Osteocyte (in vitro differentiated cells): ENCODE measurements around the gene ANKRD13A. TPM values are rescaled to one million over a fixed set of nuclear protein-coding genes. Genes with fewer than 3 reads are reported as not detected.

Source experiments
- DNase-seq: peaks from one replicate; pipeline ENCODE4 v3.0.0; 2021; ENCODE audit warnings: mixed read lengths; ENCODE audit not compliant: unreplicated experiment; ENCODE audit errors: extremely low spot score
- H3K27ac Mint-ChIP-seq: one replicate; pipeline ENCODE4 v1.8.0; 2021; ENCODE audit warnings: mild to moderate bottlenecking, mixed read lengths; ENCODE audit not compliant: unreplicated experiment
- H3K27me3 Mint-ChIP-seq: one replicate; pipeline ENCODE4 v1.8.0; 2021; ENCODE audit warnings: mixed read lengths; ENCODE audit not compliant: unreplicated experiment
- H3K36me3 Mint-ChIP-seq: one replicate; pipeline ENCODE4 v1.8.0; 2021; ENCODE audit warnings: mixed read lengths; ENCODE audit not compliant: unreplicated experiment
- H3K4me1 Mint-ChIP-seq: one replicate; pipeline ENCODE4 v1.8.0; 2021; ENCODE audit warnings: mixed read lengths; ENCODE audit not compliant: unreplicated experiment
- H3K4me3 Mint-ChIP-seq: one replicate; pipeline ENCODE4 v1.8.0; 2021; ENCODE audit warnings: mild to moderate bottlenecking, moderate library complexity, mixed read lengths; ENCODE audit not compliant: unreplicated experiment
- H3K9me3 Mint-ChIP-seq: one replicate; pipeline ENCODE4 v1.8.0; 2021; ENCODE audit warnings: mixed read lengths; ENCODE audit not compliant: unreplicated experiment
- total RNA-seq: library from RNA; stranded (reverse); gene quantifications from 2 replicates; pipeline ENCODE4 v1.2.1, GENCODE V29; 2021
- TF ChIP-seq, protein P1 (sequence below): fragments of 200-600 bp; sonication (generic); IDR thresholded peaks from 2 replicates; pipeline ENCODE4 v1.5.0; 2021; ENCODE audit warnings: antibody characterized with exemption, mild to moderate bottlenecking, moderate library complexity

Gene ANKRD13A
- total RNA-seq, 1 donor from 2014 or later = 43.5 TPM

DNA sequence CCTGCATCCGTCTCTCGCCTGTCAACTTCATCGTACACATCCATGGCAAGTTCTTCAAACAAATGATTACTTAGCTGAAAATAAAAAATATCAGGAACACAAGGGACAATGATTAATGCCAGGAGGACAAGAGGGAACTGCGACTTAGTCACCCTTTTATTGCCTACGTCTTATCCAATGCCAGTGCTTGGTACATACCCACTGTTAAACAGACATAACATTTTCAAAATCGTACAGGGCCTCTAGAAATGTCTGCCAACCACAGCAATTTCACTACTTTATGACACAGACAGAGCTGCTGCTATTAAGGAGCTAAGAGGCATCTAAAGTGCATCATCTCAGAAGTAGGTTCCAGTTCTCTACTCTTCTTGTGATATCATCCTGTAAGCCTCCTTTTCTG lies 37.6 kb upstream of the ANKRD13A start:
- H3K4me3 Mint-ChIP-seq = no peak overlapping the region
- DNase-seq = no peak
- no peak overlapping the region for H3K27ac Mint-ChIP-seq
- no peaks in the 10 kb centered on the region for H3K4me1 Mint-ChIP-seq
- H3K9me3 Mint-ChIP-seq = no peaks in the 10 kb centered on the region
- TF ChIP-seq, protein P1, sequence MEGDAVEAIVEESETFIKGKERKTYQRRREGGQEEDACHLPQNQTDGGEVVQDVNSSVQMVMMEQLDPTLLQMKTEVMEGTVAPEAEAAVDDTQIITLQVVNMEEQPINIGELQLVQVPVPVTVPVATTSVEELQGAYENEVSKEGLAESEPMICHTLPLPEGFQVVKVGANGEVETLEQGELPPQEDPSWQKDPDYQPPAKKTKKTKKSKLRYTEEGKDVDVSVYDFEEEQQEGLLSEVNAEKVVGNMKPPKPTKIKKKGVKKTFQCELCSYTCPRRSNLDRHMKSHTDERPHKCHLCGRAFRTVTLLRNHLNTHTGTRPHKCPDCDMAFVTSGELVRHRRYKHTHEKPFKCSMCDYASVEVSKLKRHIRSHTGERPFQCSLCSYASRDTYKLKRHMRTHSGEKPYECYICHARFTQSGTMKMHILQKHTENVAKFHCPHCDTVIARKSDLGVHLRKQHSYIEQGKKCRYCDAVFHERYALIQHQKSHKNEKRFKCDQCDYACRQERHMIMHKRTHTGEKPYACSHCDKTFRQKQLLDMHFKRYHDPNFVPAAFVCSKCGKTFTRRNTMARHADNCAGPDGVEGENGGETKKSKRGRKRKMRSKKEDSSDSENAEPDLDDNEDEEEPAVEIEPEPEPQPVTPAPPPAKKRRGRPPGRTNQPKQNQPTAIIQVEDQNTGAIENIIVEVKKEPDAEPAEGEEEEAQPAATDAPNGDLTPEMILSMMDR = no peak
- H3K27me3 Mint-ChIP-seq = no peaks in the 10 kb centered on the region
- peaks cover 46% of the 10 kb centered on the region for H3K36me3 Mint-ChIP-seq

DNA sequence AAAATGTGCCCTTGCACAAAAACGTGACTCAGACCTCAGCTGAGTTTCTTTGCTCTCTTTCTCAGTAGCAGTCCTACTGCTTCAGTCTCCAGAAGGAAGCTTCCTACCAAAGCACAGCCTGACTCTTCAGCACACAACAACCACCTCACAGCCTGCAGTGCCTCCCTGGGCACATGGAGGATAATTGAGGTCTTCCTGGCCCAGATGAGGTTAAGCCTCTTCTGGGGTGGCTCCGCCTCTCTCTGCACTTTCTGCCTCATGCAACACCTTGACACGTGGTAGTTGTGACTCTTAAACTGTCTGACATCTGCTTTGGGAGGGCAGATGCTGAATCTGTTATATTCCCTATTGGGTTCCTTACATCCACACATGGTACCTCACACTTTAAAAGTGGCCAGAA lies 36.8 kb upstream of the ANKRD13A start:
- H3K27ac Mint-ChIP-seq = no peak overlapping the region
- no peaks in the 10 kb centered on the region for H3K27me3 Mint-ChIP-seq
- H3K9me3 Mint-ChIP-seq = no peaks in the 10 kb centered on the region
- no peak for DNase-seq
- no peaks in the 10 kb centered on the region for H3K4me1 Mint-ChIP-seq
- TF ChIP-seq, protein P1 = no peak
- no peak overlapping the region for H3K4me3 Mint-ChIP-seq
- H3K36me3 Mint-ChIP-seq = peaks cover 46% of the 10 kb centered on the region

DNA sequence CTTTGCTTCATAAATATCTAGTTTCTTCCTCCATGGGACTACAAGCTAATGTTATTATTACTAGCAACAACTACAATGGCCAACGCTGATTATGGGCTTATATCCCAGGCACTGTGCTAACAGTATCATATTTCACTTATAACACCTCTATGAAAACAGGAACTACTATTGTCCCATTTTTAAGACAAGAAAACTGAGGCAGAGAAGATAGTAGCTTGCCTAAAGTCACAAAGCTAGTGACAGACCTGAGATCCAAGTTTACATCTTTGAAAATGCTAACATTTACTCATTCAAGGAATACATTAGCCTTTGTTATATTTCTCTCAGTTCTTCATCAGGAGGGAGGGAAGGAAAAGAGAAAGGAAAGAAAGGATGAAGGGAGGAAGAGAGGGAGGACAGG lies 35.9 kb upstream of the ANKRD13A start:
- no peak for DNase-seq
- Mint-ChIP-seq H3K4me3 (no peak overlapping the region), H3K36me3 (peaks cover 46% of the 10 kb centered on the region), H3K9me3 (no peaks in the 10 kb centered on the region), H3K27me3 (no peaks in the 10 kb centered on the region), H3K27ac (no peak overlapping the region), H3K4me1 (no peaks in the 10 kb centered on the region)
- TF ChIP-seq, protein P1 = no peak

DNA sequence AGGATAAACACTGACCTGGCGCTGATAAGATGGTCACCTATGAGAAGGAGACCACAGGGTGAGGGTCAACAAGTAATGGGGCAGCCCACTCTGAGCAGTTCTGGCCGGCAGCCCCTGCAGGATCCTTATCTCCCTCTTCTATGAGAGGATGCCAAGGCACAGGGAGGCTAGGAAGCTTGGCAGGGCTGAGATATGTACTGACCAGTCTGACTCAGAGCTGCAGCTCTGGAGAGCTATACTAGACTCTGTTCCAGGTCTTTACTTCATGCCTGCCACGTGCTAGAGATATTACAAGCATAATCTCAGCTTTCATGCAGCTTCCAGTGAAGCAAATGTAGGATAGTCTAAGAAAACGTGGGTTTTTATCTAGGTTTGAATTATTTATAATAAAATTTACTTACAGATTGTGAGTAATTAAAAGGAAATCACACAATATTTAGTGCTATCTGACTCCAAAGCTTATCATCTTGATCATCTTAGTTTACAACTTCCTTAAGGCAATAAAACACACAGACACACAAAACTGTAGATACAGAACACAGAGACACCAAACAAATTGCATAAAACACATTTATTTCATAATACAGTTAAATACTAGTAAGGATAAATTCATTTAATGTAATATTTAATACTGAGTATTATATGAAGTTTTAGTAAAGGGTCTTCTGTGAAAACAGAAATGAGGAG lies 35.3 kb upstream of the ANKRD13A start:
- Mint-ChIP-seq H3K4me3 (no peak overlapping the region), H3K9me3 (no peaks in the 10 kb centered on the region), H3K27me3 (no peaks in the 10 kb centered on the region), H3K27ac (no peak overlapping the region), H3K36me3 (peaks cover 41% of the 10 kb centered on the region), H3K4me1 (no peaks in the 10 kb centered on the region)
- DNase-seq = no peak
- TF ChIP-seq, protein P1 = no peak

DNA sequence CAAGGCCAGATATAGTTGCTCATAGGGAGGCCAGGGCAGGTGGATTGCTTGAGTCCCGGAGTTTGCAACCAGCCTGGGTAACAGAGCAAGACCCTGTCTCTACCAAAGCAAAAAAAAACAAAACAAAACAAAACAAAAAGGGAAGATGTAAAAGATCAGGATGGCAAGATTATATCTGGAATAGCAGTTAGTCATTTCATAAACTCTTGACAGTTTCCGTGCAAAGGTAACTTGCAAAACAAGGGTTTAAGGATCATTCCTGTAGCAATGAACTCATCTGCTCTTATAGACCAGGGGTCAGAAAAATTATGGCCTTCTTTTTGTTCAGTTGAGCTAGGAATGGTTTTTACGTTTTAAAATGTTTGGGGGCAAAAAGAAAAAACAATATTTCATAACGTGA lies 32.7 kb upstream of the ANKRD13A start:
- H3K27me3 Mint-ChIP-seq = no peaks in the 10 kb centered on the region
- no peaks in the 10 kb centered on the region for H3K9me3 Mint-ChIP-seq
- TF ChIP-seq, protein P1 = no peak
- H3K4me1 Mint-ChIP-seq = no peaks in the 10 kb centered on the region
- no peak overlapping the region for H3K4me3 Mint-ChIP-seq
- no peak for DNase-seq
- peaks cover 32% of the 10 kb centered on the region for H3K36me3 Mint-ChIP-seq
- no peak overlapping the region for H3K27ac Mint-ChIP-seq
